22Rv1 (cell line): ENCODE data around the gene FRMD7.
"Not testable (repeated sequence)": the region's sequence is repeated elsewhere in the genome, so short reads cannot be mapped to it uniquely, and the experiment has no call there.

Experiments used
- ZFX ChIP-seq: fragments of 450-650 bp; IDR thresholded peaks from 2 replicates; pipeline ENCODE4 v1.6.1; 2017; ENCODE audit warnings: antibody characterized with exemption, borderline replicate concordance
- TF ChIP-seq, protein P1 (sequence below): fragments of 450-650 bp; IDR thresholded peaks from 2 replicates; pipeline ENCODE4 v1.5.1; 2017; ENCODE audit warnings: mild to moderate bottlenecking

DNA sequence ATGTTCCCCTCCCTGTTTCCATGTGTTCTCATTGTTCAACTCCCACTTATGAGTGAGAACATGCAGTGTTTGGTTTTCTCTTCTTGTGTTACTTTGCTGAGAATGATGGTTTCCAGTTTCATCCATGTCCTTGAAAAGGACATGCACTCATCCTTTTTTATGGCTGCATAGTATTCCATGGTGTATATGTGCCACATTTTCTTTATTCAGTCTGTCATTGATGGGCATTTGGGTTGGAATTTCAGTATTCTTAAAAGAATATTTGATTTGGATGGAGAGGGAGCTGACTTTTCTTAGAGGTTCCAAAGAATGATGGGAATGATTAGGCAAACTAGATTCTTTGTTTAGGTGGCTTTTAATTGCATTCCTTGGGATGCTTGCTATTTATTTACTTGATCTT is 76.0 kb downstream of the FRMD7 start:
- TF ChIP-seq, protein P1, sequence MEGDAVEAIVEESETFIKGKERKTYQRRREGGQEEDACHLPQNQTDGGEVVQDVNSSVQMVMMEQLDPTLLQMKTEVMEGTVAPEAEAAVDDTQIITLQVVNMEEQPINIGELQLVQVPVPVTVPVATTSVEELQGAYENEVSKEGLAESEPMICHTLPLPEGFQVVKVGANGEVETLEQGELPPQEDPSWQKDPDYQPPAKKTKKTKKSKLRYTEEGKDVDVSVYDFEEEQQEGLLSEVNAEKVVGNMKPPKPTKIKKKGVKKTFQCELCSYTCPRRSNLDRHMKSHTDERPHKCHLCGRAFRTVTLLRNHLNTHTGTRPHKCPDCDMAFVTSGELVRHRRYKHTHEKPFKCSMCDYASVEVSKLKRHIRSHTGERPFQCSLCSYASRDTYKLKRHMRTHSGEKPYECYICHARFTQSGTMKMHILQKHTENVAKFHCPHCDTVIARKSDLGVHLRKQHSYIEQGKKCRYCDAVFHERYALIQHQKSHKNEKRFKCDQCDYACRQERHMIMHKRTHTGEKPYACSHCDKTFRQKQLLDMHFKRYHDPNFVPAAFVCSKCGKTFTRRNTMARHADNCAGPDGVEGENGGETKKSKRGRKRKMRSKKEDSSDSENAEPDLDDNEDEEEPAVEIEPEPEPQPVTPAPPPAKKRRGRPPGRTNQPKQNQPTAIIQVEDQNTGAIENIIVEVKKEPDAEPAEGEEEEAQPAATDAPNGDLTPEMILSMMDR = not testable (repeated sequence)
- not testable (repeated sequence) for TF ChIP-seq ZFX
